Muscle layer of colon (tissue), 2 donors: ENCODE data around the gene MPLKIP.

Experiments used
- H3K27ac ChIP-seq: one replicate; pipeline ENCODE4 v1.7.0; 2013; ENCODE audit warnings: low read depth, mild to moderate bottlenecking, low read length, moderate library complexity
- H3K27me3 ChIP-seq, 2 donors: one replicate each; pipeline ENCODE4 v1.7.0; 2013; ENCODE audit warnings: low read length in 2 of 2, mild to moderate bottlenecking in 2 of 2; ENCODE audit not compliant: insufficient read depth in 2 of 2, control insufficient read depth in 1 of 2
- H3K36me3 ChIP-seq: one replicate; pipeline ENCODE4 v1.7.0; 2013; ENCODE audit warnings: mild to moderate bottlenecking, low read length; ENCODE audit not compliant: insufficient read depth
- H3K4me1 ChIP-seq: one replicate; pipeline ENCODE4 v1.7.0; 2013; ENCODE audit warnings: mild to moderate bottlenecking, low read length; ENCODE audit not compliant: insufficient read depth
- H3K4me3 ChIP-seq, 2 donors: one replicate each; pipeline ENCODE4 v1.7.0; 2013; ENCODE audit warnings: low read length in 2 of 2, low read depth in 1 of 2, mild to moderate bottlenecking in 1 of 2, moderate library complexity in 1 of 2
- H3K9ac ChIP-seq: one replicate; pipeline ENCODE4 v1.7.0; 2013; ENCODE audit warnings: low read length
- H3K9me3 ChIP-seq: one replicate; pipeline ENCODE4 v1.7.0; 2013; ENCODE audit warnings: mild to moderate bottlenecking, low read length
- donor health status: abdominal sarcoma.
- donor health status: Adenocarcinoma of cecum.

MPLKIP gene

DNA sequence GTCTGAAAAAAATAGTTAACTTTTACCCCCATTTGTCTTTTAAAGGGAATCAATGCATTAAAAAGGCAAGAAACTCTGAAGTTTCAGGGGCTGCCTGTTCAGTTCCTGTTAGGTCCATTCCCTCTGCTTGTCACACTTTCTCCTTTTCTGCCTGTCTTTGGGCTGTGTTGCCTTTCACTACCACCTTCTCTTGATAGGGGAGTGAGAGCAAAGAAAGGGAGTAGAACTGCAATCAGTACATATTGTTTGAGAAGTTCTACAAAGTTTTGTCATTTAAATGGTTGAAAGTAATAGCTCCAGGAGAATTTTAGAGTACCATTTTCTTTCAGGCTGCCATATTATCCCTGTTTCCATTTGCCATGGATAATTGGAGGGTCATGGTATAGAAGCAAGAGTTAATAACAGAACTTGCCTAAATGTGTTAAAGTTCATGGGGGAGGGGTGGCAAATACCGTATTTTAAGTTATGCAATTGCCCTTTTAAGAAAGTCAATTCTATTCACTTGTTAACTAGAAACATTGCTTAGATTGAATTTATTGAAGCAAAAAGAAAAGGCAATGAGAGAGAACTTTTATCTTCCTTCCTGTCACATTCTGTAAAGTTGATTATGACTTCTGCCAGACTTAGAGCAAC lies 38.6 kb downstream of the MPLKIP start:
- Histone ChIP-seq H3K9ac (no peak overlapping the region), H3K4me1 (no peaks in the 10 kb centered on the region), H3K36me3 (peaks cover 31% of the 10 kb centered on the region), H3K27me3 (no peaks in the 10 kb centered on the region), H3K27ac (no peak overlapping the region), H3K9me3 (no peaks in the 10 kb centered on the region), H3K4me3 (no peak overlapping the region)

- no peaks in the 10 kb centered on the region for H3K27me3 ChIP-seq
- H3K4me3 ChIP-seq = no peak overlapping the region
- H3K27ac ChIP-seq = no peak overlapping the region
- H3K9me3 ChIP-seq = no peaks in the 10 kb centered on the region
- no peaks in the 10 kb centered on the region for H3K4me1 ChIP-seq
- no peak overlapping the region for H3K9ac ChIP-seq
- peaks cover 31% of the 10 kb centered on the region for H3K36me3 ChIP-seq
These were observed 39.2 kb downstream of the MPLKIP start for GRCh38 chr7:40095230-40095629.

GRCh38 chr7:40093631-40094350 lies 40.6 kb downstream of the MPLKIP start:
- Histone ChIP-seq H3K9ac (no peak overlapping the region), H3K36me3 (peaks cover 38% of the 10 kb centered on the region), H3K27ac (no peak overlapping the region), H3K9me3 (no peaks in the 10 kb centered on the region), H3K27me3 (no peaks in the 10 kb centered on the region), H3K4me1 (no peaks in the 10 kb centered on the region), H3K4me3 (no peak overlapping the region)

GRCh38 chr7:40092182-40092581 lies 42.2 kb downstream of the MPLKIP start:
- H3K4me1 ChIP-seq = no peaks in the 10 kb centered on the region
- no peak overlapping the region for H3K4me3 ChIP-seq
- H3K9ac ChIP-seq = no peak overlapping the region
- H3K36me3 ChIP-seq = peaks cover 48% of the 10 kb centered on the region
- H3K9me3 ChIP-seq = no peaks in the 10 kb centered on the region
- no peak overlapping the region for H3K27ac ChIP-seq
- no peaks in the 10 kb centered on the region for H3K27me3 ChIP-seq

DNA sequence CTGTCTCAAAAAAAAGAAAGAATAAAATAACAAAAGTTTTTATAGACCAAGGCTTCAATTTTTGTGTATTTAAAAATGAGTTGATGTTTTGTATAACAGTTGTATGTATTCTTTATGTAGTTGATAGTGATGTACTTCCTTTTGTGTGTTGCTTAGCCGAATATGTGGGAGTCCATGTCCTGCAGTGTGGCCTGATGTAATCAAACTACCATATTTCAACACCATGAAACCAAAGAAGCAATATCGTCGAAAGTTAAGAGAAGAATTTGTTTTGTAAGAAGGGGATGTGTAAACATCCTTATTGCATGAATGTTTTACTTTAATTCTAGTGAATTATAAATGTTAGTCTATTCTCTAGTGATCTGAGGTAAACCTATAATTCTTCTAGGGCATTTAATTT lies 56.6 kb downstream of the MPLKIP start:
- Histone ChIP-seq H3K36me3 (peaks cover 4% of the 10 kb centered on the region), H3K27ac (no peak overlapping the region), H3K27me3 (no peaks in the 10 kb centered on the region), H3K4me3 (no peak overlapping the region), H3K9me3 (no peaks in the 10 kb centered on the region), H3K9ac (no peak overlapping the region), H3K4me1 (no peaks in the 10 kb centered on the region)
